Natural killer cell (primary cell): Measurements from ENCODE around the gene ATP6V0B. TPM values are rescaled to one million over a fixed set of nuclear protein-coding genes. Genes with fewer than 3 reads are reported as not detected.

Source experiments
- ATAC-seq, 3 donors: fragments of 150-1000 bp in 2 of 3; fragments of 200-7000 bp in 1 of 3; cut with Tn5 transposase; 1 replicate in 1 of 3; 2 replicates in 2 of 3; pipeline ENCODE4 v1.10.0; 2021; ENCODE audit warnings: mild to moderate bottlenecking in 2 of 3, moderate library complexity in 2 of 3
- DNase-seq, 2 donors: peaks; one replicate each; pipeline versions ENCODE4 v3.0.0 to v3.0.0-alpha.2; 2013 to 2021; ENCODE audit warnings: mixed read lengths in 1 of 2
- H3K27ac ChIP-seq: one replicate; pipeline ENCODE4 v1.5.1; 2013; ENCODE audit warnings: mild to moderate bottlenecking, low read length
- H3K27me3 ChIP-seq: one replicate; pipeline ENCODE4 v1.6.1; 2013; ENCODE audit warnings: low read length; ENCODE audit not compliant: control insufficient read depth, insufficient read depth
- H3K36me3 ChIP-seq: one replicate; pipeline ENCODE4 v1.6.1; 2013; ENCODE audit warnings: low read length; ENCODE audit not compliant: control insufficient read depth, insufficient read depth
- H3K4me1 ChIP-seq: one replicate; pipeline ENCODE4 v1.6.1; 2013; ENCODE audit warnings: low read length; ENCODE audit not compliant: control insufficient read depth, insufficient read depth
- H3K4me3 ChIP-seq: one replicate; pipeline ENCODE4 v1.5.1; 2013; ENCODE audit warnings: low read length
- H3K9me3 ChIP-seq: one replicate; pipeline ENCODE4 v1.6.1; 2013; ENCODE audit warnings: low read length; ENCODE audit not compliant: control insufficient read depth, insufficient read depth
- H3K27ac Mint-ChIP-seq, 2 donors: one replicate each; pipeline ENCODE4 v1.8.0; 2022; ENCODE audit warnings: mild to moderate bottlenecking in 2 of 2, mixed read lengths in 2 of 2, moderate library complexity in 1 of 2
- H3K27me3 Mint-ChIP-seq, 2 donors: one replicate each; pipeline ENCODE4 v1.8.0; 2022; ENCODE audit warnings: low read depth in 2 of 2, mixed read lengths in 2 of 2
- H3K36me3 Mint-ChIP-seq: one replicate; pipeline ENCODE4 v1.8.0; 2022; ENCODE audit warnings: mixed read lengths
- H3K4me1 Mint-ChIP-seq, 2 donors: one replicate each; pipeline ENCODE4 v1.8.0; 2022; ENCODE audit warnings: mixed read lengths in 2 of 2
- H3K4me3 Mint-ChIP-seq: one replicate; pipeline ENCODE4 v1.8.0; 2022; ENCODE audit warnings: mild to moderate bottlenecking, moderate library complexity, mixed read lengths
- H3K9me3 Mint-ChIP-seq, 2 donors: one replicate each; pipeline ENCODE4 v1.8.0; 2022; ENCODE audit warnings: mixed read lengths in 2 of 2
- CTCF ChIP-seq: fragments of 200-600 bp; IDR thresholded peaks from one replicate; pipeline ENCODE4 v1.8.0; 2022; ENCODE audit warnings: antibody characterized with exemption
- WGBS: methylation state at CpG from one replicate; pipeline ENCODE4 v1.1.7; 2013; ENCODE audit warnings: missing lambda C conversion rate; ENCODE audit not compliant: insufficient coverage; 5-methylcytosine and 5-hydroxymethylcytosine counted together
- intact Hi-C: fragments of 100-400 bp; cut with micrococcal nuclease; formaldehyde crosslinking; loops from one replicate; pipeline ENCODE4 v1.14.2; 2022
- total RNA-seq, 4 donors: library from RNA; stranded (reverse); fragments of 120-200 nt in 1 of 4; gene quantifications; one replicate each; pipeline versions ENCODE4 v1.2.3 to v1.2.4, GENCODE V29; 2013 to 2022

Gene ATP6V0B
- total RNA-seq, 3 donors from 2014 or later (not counting 1 experiment from before 2014, with no cell fraction given) = 76.3 to 115 (median 113) TPM

GRCh38 chr1:44000122-44000665 lies 25.4 kb downstream of the ATP6V0B start:
- 94% methylated on average over 8 of the region's 8 CpGs for WGBS
- intact Hi-C loops = loop anchor here (10.0 kb wide), 1 partner anchor 595 kb away; no protein-coding TSS in a partner anchor
- Mint-ChIP-seq H3K4me3 (no peak overlapping the region), H3K36me3 (no peaks in the 10 kb centered on the region), H3K27me3 (no peaks in the 10 kb centered on the region), H3K9me3 (no peaks in the 10 kb centered on the region), H3K4me1 (no peaks in the 10 kb centered on the region), H3K27ac (no peak overlapping the region)
- Histone ChIP-seq H3K9me3 (no peaks in the 10 kb centered on the region), H3K27me3 (no peaks in the 10 kb centered on the region), H3K36me3 (no peaks in the 10 kb centered on the region), H3K4me1 (no peaks in the 10 kb centered on the region), H3K27ac (no peak overlapping the region), H3K4me3 (no peak overlapping the region)
- DNase-seq (no peak), ATAC-seq (no peak)
- no peak for TF ChIP-seq CTCF

- H3K36me3 Mint-ChIP-seq = no peaks in the 10 kb centered on the region
- WGBS = 86% methylated on average over 8 of the region's 8 CpGs
- intact Hi-C loops = loop anchor here (10.0 kb wide), 1 partner anchor 593 kb away; no protein-coding TSS in a partner anchor
- TF ChIP-seq CTCF = no peak
- Histone ChIP-seq H3K4me3 (no peak overlapping the region), H3K36me3 (no peaks in the 10 kb centered on the region), H3K4me1 (no peaks in the 10 kb centered on the region), H3K9me3 (no peaks in the 10 kb centered on the region), H3K27me3 (no peaks in the 10 kb centered on the region), H3K27ac (no peak overlapping the region)
- no peak overlapping the region for H3K4me3 Mint-ChIP-seq
- no peak overlapping the region for H3K27ac Mint-ChIP-seq
- H3K4me1 Mint-ChIP-seq = no peaks in the 10 kb centered on the region
- no peak for ATAC-seq
- H3K9me3 Mint-ChIP-seq = no peaks in the 10 kb centered on the region
- DNase-seq = no peak
- H3K27me3 Mint-ChIP-seq = no peaks in the 10 kb centered on the region
These were observed 27.4 kb downstream of the ATP6V0B start for GRCh38 chr1:44002165-44002564.

GRCh38 chr1:44002606-44003157 lies 27.9 kb downstream of the ATP6V0B start:
- Mint-ChIP-seq H3K27me3 (no peaks in the 10 kb centered on the region), H3K27ac (no peak overlapping the region), H3K4me1 (no peaks in the 10 kb centered on the region), H3K36me3 (no peaks in the 10 kb centered on the region), H3K4me3 (no peak overlapping the region), H3K9me3 (no peaks in the 10 kb centered on the region)
- 88% methylated on average over 12 of the region's 14 CpGs for WGBS
- H3K27me3 ChIP-seq = no peaks in the 10 kb centered on the region
- no peak for TF ChIP-seq CTCF
- no peaks in the 10 kb centered on the region for H3K36me3 ChIP-seq
- ATAC-seq (no peak), DNase-seq (no peak)
- no peak overlapping the region for H3K4me3 ChIP-seq
- H3K9me3 ChIP-seq = no peaks in the 10 kb centered on the region
- intact Hi-C loops = loop anchor here (10.0 kb wide), 1 partner anchor 592 kb away; no protein-coding TSS in a partner anchor
- no peaks in the 10 kb centered on the region for H3K4me1 ChIP-seq
- no peak overlapping the region for H3K27ac ChIP-seq

- Histone ChIP-seq H3K36me3 (no peaks in the 10 kb centered on the region), H3K4me1 (no peaks in the 10 kb centered on the region), H3K27me3 (no peaks in the 10 kb centered on the region), H3K9me3 (no peaks in the 10 kb centered on the region), H3K4me3 (no peak overlapping the region), H3K27ac (no peak overlapping the region)
- 92% methylated on average over 7 of the region's 12 CpGs for WGBS
- Mint-ChIP-seq H3K36me3 (no peaks in the 10 kb centered on the region), H3K4me3 (no peak overlapping the region), H3K4me1 (no peaks in the 10 kb centered on the region), H3K27ac (no peak overlapping the region), H3K27me3 (no peaks in the 10 kb centered on the region), H3K9me3 (no peaks in the 10 kb centered on the region)
- DNase-seq (no peak), ATAC-seq (no peak)
- intact Hi-C loops = loop anchor here (10.0 kb wide), 1 partner anchor 587 kb away; no protein-coding TSS in a partner anchor
- no peak for TF ChIP-seq CTCF
These were observed 33.5 kb downstream of the ATP6V0B start for GRCh38 chr1:44008259-44008658.
